SK-N-DZ (cell line): Measurements from ENCODE around the gene CKS1B.

ENCODE experiments used
- DNase-seq: peaks from one replicate; pipeline ENCODE4 v3.0.0-alpha.2; 2015; ENCODE audit warnings: low spot score

Gene CKS1B

GRCh38 chr1:154987326-154987725 lies 12.8 kb downstream of the CKS1B start:
- DNase-seq: no peak

- no peak for DNase-seq
Measured at GRCh38 chr1:154988058-154988954, 13.8 kb downstream of the CKS1B start.

GRCh38 chr1:154989195-154989860 lies 14.8 kb downstream of the CKS1B start:
- no peak for DNase-seq

GRCh38 chr1:154990276-154990675 lies 15.8 kb downstream of the CKS1B start:
- no peak for DNase-seq

GRCh38 chr1:154992721-154993571 lies 18.5 kb downstream of the CKS1B start:
- no peak for DNase-seq

- no peak for DNase-seq
Measured at GRCh38 chr1:154993572-154994268, 19.2 kb downstream of the CKS1B start, which contains the start of gene LENEP. Gene LENEP (plus strand): TSS chr1:154993586. CDS start chr1:154993608, 22 bp downstream.

- DNase-seq: no peak
Measured at GRCh38 chr1:154994269-154994587, 19.7 kb downstream of the CKS1B start.

GRCh38 chr1:154994591-154994990 lies 20.1 kb downstream of the CKS1B start:
- DNase-seq: no peak

- DNase-seq: peak; percentile 72
Measured at GRCh38 chr1:154995301-154995983, 21.0 kb downstream of the CKS1B start.

- no peak for DNase-seq
Measured at GRCh38 chr1:154996966-154997701, 22.7 kb downstream of the CKS1B start.

GRCh38 chr1:154998201-154998780 lies 23.8 kb downstream of the CKS1B start:
- no peak for DNase-seq

- DNase-seq: peak; percentile 90
Measured at GRCh38 chr1:154998818-154999570, 24.5 kb downstream of the CKS1B start.

- DNase-seq: peak; percentile 64
Measured at GRCh38 chr1:154999571-155000410, 25.3 kb downstream of the CKS1B start.

GRCh38 chr1:155000411-155000725 lies 25.9 kb downstream of the CKS1B start:
- peak; percentile 61 for DNase-seq

- peak; percentile 96 for DNase-seq
Measured at GRCh38 chr1:155000726-155001424, 26.4 kb downstream of the CKS1B start.

- DNase-seq: no peak
Measured at GRCh38 chr1:155001425-155001674, 26.9 kb downstream of the CKS1B start.

GRCh38 chr1:155001675-155002463 lies 27.4 kb downstream of the CKS1B start:
- DNase-seq: peak; percentile 99
